GM12891 (cell line): Measurements from ENCODE around the gene DNAJC7. TPM values are rescaled to one million over a fixed set of nuclear protein-coding genes. Genes with fewer than 3 reads are reported as not detected.

Experiments used
- DNase-seq: peaks from one replicate; pipeline ENCODE4 v3.0.0; 2011; ENCODE audit warnings: low spot score; ENCODE audit not compliant: insufficient read length
- FAIRE-seq: peaks from 2 replicates; lab custom pipeline; 2011; peaks lifted over from hg19 to GRCh38; lab: Jason Lieb, UNC
- PAX5 ChIP-seq: IDR thresholded peaks from 2 replicates; pipeline ENCODE4 v1.6.1; 2011; ENCODE audit warnings: low read length, moderate library complexity, mild to moderate bottlenecking; ENCODE audit not compliant: insufficient read depth, severe bottlenecking
- POLR2A ChIP-seq: IDR thresholded peaks from 2 replicates; pipeline ENCODE4 v1.6.1; 2011; ENCODE audit warnings: low read depth, low read length, control low read depth
- POLR2AphosphoS5 ChIP-seq: IDR thresholded peaks from 2 replicates; pipeline ENCODE4 v1.6.1; 2011; ENCODE audit warnings: low read depth, low read length, control low read depth
- POU2F2 ChIP-seq: IDR thresholded peaks from 2 replicates; pipeline ENCODE4 v1.6.1; 2011; ENCODE audit warnings: low read depth, mild to moderate bottlenecking, control low read depth, low read length, moderate library complexity
- SPI1 ChIP-seq: IDR thresholded peaks from 2 replicates; pipeline ENCODE4 v1.6.1; 2011; ENCODE audit warnings: low read depth, low read length, control low read depth
- TAF1 ChIP-seq: IDR thresholded peaks from 2 replicates; pipeline ENCODE4 v1.6.1; 2011; ENCODE audit warnings: low read depth, low read length, control low read depth
- polyA plus RNA-seq: library from polyadenylated mRNA; unstranded; fragments of >200 nt; gene quantifications from one replicate; pipeline ENCODE4 v1.2.1, GENCODE V29; 2012; ENCODE audit warnings: low read depth, missing spikeins, inconsistent platforms; ENCODE audit not compliant: missing spikeins

The DNAJC7 gene
- 101 TPM for polyA plus RNA-seq

GRCh38 chr17:42016941-42017865 is at the start of gene DNAJC7:
TSS of gene DNAJC7 (minus strand) at chr17:42017439. CDS start at chr17:42017416, 23 bp downstream.
- peak; percentile 93 for FAIRE-seq
- TF ChIP-seq TAF1 (peak; percentile 97), POLR2A (peak; percentile 95), PAX5 (no peak), POU2F2 (no peak), POLR2AphosphoS5 (peak; percentile 94), SPI1 (peak; percentile 33; the same call in 1 of the 2 replicates)
- peak; percentile 91 for DNase-seq

- FAIRE-seq, result no peak
- no peak for DNase-seq
- TF ChIP-seq SPI1 (no peak), TAF1 (no peak), POU2F2 (no peak), POLR2AphosphoS5 (no peak), POLR2A (no peak), PAX5 (no peak)
These were observed 48.0 kb upstream of the DNAJC7 start for GRCh38 chr17:42065201-42065600.

GRCh38 chr17:42062681-42063080 is 45.4 kb upstream of the DNAJC7 start:
- DNase-seq (no peak), FAIRE-seq (no peak)
- TF ChIP-seq TAF1, result no peak
- TF ChIP-seq SPI1, result no peak
- no peak for TF ChIP-seq POLR2A
- TF ChIP-seq PAX5, result no peak

- FAIRE-seq (no peak), DNase-seq (no peak)
- TF ChIP-seq POU2F2 (no peak), TAF1 (no peak), SPI1 (no peak), PAX5 (no peak), POLR2A (no peak), POLR2AphosphoS5 (no peak)
These were observed 44.6 kb upstream of the DNAJC7 start for GRCh38 chr17:42061646-42062487.

GRCh38 chr17:42060231-42060630 is 43.0 kb upstream of the DNAJC7 start:
- FAIRE-seq (no peak), DNase-seq (no peak)
- no peak for TF ChIP-seq POLR2AphosphoS5
- TF ChIP-seq SPI1, result no peak
- TF ChIP-seq POLR2A, result no peak
- TF ChIP-seq POU2F2, result no peak
- TF ChIP-seq TAF1, result no peak
- TF ChIP-seq PAX5, result no peak

- DNase-seq (no peak), FAIRE-seq (no peak)
- TF ChIP-seq POLR2AphosphoS5 (no peak), POU2F2 (no peak), SPI1 (no peak), TAF1 (no peak), PAX5 (no peak), POLR2A (no peak)
These were observed 42.6 kb upstream of the DNAJC7 start for GRCh38 chr17:42059815-42060214.

- DNase-seq (no peak), FAIRE-seq (no peak)
These were observed 40.8 kb upstream of the DNAJC7 start for GRCh38 chr17:42058063-42058462.

GRCh38 chr17:42056635-42057034 is 39.4 kb upstream of the DNAJC7 start:
- FAIRE-seq (no peak), DNase-seq (no peak)
- TF ChIP-seq TAF1, result no peak
- TF ChIP-seq POLR2A, result no peak
- TF ChIP-seq POU2F2, result no peak
- TF ChIP-seq PAX5, result no peak

More at GRCh38 chr17:42058063-42058462, 40.8 kb upstream of the DNAJC7 start:
- TF ChIP-seq POLR2A (no peak), POU2F2 (no peak), TAF1 (no peak), PAX5 (no peak), SPI1 (no peak), POLR2AphosphoS5 (no peak)

- no peak for FAIRE-seq
- TF ChIP-seq TAF1, result no peak
- no peak for TF ChIP-seq POLR2A
- no peak for TF ChIP-seq PAX5
- no peak for TF ChIP-seq POLR2AphosphoS5
- TF ChIP-seq SPI1, result no peak
- no peak for TF ChIP-seq POU2F2
- no peak for DNase-seq
These were observed 38.3 kb upstream of the DNAJC7 start for GRCh38 chr17:42055496-42055895.
